ENCODE results near the gene REC114.
"Not testable (repeated sequence)": the region's sequence is repeated elsewhere in the genome, so short reads cannot be mapped to it uniquely, and the experiment has no call there.

The REC114 gene

DNA sequence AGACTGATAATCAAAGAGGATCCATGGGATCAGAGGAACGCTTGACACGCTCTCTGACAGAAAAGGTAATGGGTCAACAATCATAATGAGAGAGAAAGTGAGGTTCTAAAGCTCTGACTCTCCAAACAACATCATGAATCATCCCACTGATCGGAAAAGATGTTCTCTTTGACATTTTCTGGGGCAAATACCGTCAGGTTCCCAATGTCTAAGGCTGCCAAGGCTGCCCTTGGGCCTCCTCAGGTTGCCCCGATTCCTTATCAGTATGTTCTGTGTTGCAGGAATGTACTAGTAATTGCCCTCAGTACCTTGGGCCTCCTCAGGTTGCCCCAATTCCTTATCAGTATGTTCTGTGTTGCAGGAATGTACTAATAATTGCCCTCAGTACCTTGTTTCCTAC lies 129.3 kb downstream of the REC114 start:
- Histone ChIP-seq H3K9me3 (no peaks in the 10 kb centered on the region), H3K4me1 (no peaks in the 10 kb centered on the region), H3K36me3 (peaks cover 61% of the 10 kb centered on the region), H3K4me3 (ENCODE audit: low read depth, low read length) (no peak overlapping the region), H3K27me3 (no peaks in the 10 kb centered on the region)
- DNase-seq: no peak
- TF ChIP-seq, protein P1, sequence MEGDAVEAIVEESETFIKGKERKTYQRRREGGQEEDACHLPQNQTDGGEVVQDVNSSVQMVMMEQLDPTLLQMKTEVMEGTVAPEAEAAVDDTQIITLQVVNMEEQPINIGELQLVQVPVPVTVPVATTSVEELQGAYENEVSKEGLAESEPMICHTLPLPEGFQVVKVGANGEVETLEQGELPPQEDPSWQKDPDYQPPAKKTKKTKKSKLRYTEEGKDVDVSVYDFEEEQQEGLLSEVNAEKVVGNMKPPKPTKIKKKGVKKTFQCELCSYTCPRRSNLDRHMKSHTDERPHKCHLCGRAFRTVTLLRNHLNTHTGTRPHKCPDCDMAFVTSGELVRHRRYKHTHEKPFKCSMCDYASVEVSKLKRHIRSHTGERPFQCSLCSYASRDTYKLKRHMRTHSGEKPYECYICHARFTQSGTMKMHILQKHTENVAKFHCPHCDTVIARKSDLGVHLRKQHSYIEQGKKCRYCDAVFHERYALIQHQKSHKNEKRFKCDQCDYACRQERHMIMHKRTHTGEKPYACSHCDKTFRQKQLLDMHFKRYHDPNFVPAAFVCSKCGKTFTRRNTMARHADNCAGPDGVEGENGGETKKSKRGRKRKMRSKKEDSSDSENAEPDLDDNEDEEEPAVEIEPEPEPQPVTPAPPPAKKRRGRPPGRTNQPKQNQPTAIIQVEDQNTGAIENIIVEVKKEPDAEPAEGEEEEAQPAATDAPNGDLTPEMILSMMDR (IDR thresholded peaks at IDR 0.05; ENCODE audit: low read depth, low read length): no peak

- no peak for DNase-seq
- TF ChIP-seq, protein P1 (IDR thresholded peaks at IDR 0.05; ENCODE audit: low read depth, low read length): no peak
- peaks cover 60% of the 10 kb centered on the region for H3K36me3 ChIP-seq
- no peaks in the 10 kb centered on the region for H3K9me3 ChIP-seq
- no peaks in the 10 kb centered on the region for H3K27me3 ChIP-seq
- no peaks in the 10 kb centered on the region for H3K4me1 ChIP-seq
- no peak overlapping the region for H3K4me3 ChIP-seq (ENCODE audit: low read depth, low read length)
These were observed 130.1 kb downstream of the REC114 start for GRCh38 chr15:73573037-73573436.

GRCh38 chr15:73573572-73573971 lies 130.6 kb downstream of the REC114 start:
- no peak overlapping the region for H3K4me3 ChIP-seq (ENCODE audit: low read depth, low read length)
- TF ChIP-seq, protein P1 (IDR thresholded peaks at IDR 0.05; ENCODE audit: low read depth, low read length): no peak
- DNase-seq: no peak
- no peaks in the 10 kb centered on the region for H3K4me1 ChIP-seq
- peaks cover 55% of the 10 kb centered on the region for H3K36me3 ChIP-seq
- H3K27me3 ChIP-seq: no peaks in the 10 kb centered on the region
- no peaks in the 10 kb centered on the region for H3K9me3 ChIP-seq

DNA sequence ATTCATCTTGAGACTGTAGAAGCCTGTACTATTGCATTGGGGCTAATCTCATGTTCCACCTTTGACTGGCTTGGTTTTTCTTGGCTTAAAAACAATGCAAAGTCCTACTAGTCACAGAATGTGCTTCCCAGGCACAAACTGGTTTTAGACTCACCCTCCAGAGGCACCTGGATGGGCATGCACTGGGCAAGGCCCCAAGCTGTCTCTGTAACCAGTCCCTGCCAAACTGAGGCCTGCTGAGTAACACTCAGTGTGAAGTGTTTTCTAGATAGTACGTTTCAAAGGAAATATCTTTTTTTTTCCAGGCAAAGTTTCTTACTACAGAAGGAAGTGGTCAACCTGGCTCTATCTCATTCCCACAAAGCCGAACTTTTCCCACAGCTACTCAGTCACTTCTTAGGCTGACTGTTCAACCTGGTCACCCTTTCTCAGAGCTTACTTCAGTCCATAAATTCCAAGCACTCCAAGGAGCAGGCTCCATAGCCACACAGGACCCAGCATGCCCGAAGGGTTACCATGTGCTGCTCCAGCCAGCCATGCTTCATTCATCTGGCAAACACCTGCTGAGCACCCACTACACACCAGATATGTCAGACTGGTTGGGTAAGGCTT lies 132.8 kb downstream of the REC114 start:
- no peaks in the 10 kb centered on the region for H3K4me1 ChIP-seq
- no peak overlapping the region for H3K4me3 ChIP-seq (ENCODE audit: low read depth, low read length)
- H3K27me3 ChIP-seq: no peaks in the 10 kb centered on the region
- DNase-seq: no peak
- no peaks in the 10 kb centered on the region for H3K9me3 ChIP-seq
- TF ChIP-seq, protein P1 (IDR thresholded peaks at IDR 0.05; ENCODE audit: low read depth, low read length): no peak
- peaks cover 37% of the 10 kb centered on the region for H3K36me3 ChIP-seq

DNA sequence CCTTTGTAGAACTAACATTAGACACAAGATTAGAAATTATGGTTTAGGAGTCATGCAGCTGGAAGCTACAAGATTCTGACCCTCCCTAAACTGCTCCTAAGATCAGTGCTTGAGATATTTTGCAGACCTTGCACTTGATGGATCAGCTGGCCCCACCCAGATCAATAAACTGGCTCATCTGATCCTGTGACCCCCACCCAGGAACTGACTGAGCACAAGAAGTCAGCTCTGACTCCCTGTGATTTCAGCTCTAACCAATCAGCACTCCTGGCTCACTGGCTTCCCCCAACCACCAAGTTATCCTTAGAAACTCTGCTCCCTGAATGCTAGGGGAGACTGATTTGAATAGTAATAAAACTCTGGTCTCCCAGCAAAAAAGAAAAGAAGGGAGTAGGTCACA lies 134.6 kb downstream of the REC114 start:
- not testable (repeated sequence) for H3K4me1 ChIP-seq; DNase-seq; H3K27me3 ChIP-seq; H3K9me3 ChIP-seq; H3K4me3 ChIP-seq (ENCODE audit: low read depth, low read length)
- peaks cover 26% of the 10 kb centered on the region for H3K36me3 ChIP-seq

DNA sequence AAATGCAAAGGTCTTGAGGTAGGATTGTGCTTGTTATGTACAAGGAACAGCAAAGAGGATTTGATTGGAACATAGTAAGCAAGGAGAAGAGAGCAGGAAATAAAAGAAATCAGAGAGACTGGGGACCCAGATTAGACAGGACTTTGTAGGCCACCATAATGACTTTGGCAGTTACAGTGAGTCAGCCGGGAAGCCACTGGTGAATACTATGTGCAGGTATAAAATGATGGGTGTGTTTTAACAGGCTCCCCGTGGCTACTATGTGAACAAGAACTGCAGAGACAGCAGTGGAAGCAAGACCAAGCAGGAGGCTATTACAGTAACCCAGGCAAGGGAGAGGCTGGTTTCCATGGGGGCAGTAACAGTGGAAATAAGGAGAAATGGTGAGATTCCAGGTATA lies 135.1 kb downstream of the REC114 start:
- no peaks in the 10 kb centered on the region for H3K4me1 ChIP-seq
- H3K27me3 ChIP-seq: no peaks in the 10 kb centered on the region
- H3K36me3 ChIP-seq: peaks cover 28% of the 10 kb centered on the region
- no peaks in the 10 kb centered on the region for H3K9me3 ChIP-seq
- DNase-seq: no peak
- no peak overlapping the region for H3K4me3 ChIP-seq (ENCODE audit: low read depth, low read length)
- TF ChIP-seq, protein P1 (IDR thresholded peaks at IDR 0.05; ENCODE audit: low read depth, low read length): no peak
